ENCODE results near the gene CD3E.
A peak's percentile ranks its signal among the peaks of the same experiment; 100 is the strongest.

Gene CD3E

GRCh38 chr11:118304568-118305248, at the start of gene CD3E:
Gene CD3E, plus strand, starts transcription at chr11:118304730. Its CDS starts 223 bp downstream, at chr11:118304953.
- DNase-seq (ENCODE audit: low read depth, low spot score), result peak; percentile 40

GRCh38 chr11:118258410-118258809, 46.1 kb upstream of the CD3E start:
- DNase-seq (ENCODE audit: low read depth, low spot score), result no peak

GRCh38 chr11:118259138-118259537, 45.4 kb upstream of the CD3E start:
- DNase-seq (ENCODE audit: low read depth, low spot score), result no peak

GRCh38 chr11:118260353-118260752, 44.2 kb upstream of the CD3E start:
- DNase-seq (ENCODE audit: low read depth, low spot score), result no peak

- no peak for DNase-seq (ENCODE audit: low read depth, low spot score)
These were observed 41.4 kb upstream of the CD3E start for GRCh38 chr11:118263112-118263511.

GRCh38 chr11:118263695-118264568, 40.6 kb upstream of the CD3E start, which contains the start of gene MPZL2:
Gene MPZL2, minus strand, starts transcription at chr11:118264297. Its CDS starts 144 bp downstream, at chr11:118264153.
- no peak for DNase-seq (ENCODE audit: low read depth, low spot score)

GRCh38 chr11:118264569-118265465, 39.7 kb upstream of the CD3E start:
- DNase-seq (ENCODE audit: low read depth, low spot score), result no peak

- no peak for DNase-seq (ENCODE audit: low read depth, low spot score)
These were observed 38.6 kb upstream of the CD3E start for GRCh38 chr11:118265954-118266353.

GRCh38 chr11:118267486-118267885, 37.0 kb upstream of the CD3E start:
- DNase-seq (ENCODE audit: low read depth, low spot score), result no peak

- DNase-seq (ENCODE audit: low read depth, low spot score), result no peak
These were observed 32.5 kb upstream of the CD3E start for GRCh38 chr11:118272001-118272400.

- DNase-seq (ENCODE audit: low read depth, low spot score), result no peak
These were observed 30.3 kb upstream of the CD3E start for GRCh38 chr11:118274186-118274585.

GRCh38 chr11:118275176-118275575, 29.4 kb upstream of the CD3E start:
- DNase-seq (ENCODE audit: low read depth, low spot score), result no peak

- no peak for DNase-seq (ENCODE audit: low read depth, low spot score)
These were observed 28.1 kb upstream of the CD3E start for GRCh38 chr11:118276422-118276821.

GRCh38 chr11:118277312-118277711, 27.2 kb upstream of the CD3E start:
- no peak for DNase-seq (ENCODE audit: low read depth, low spot score)

- no peak for DNase-seq (ENCODE audit: low read depth, low spot score)
These were observed 23.2 kb upstream of the CD3E start for GRCh38 chr11:118281284-118281683.

- DNase-seq (ENCODE audit: low read depth, low spot score), result no peak
These were observed 21.9 kb upstream of the CD3E start for GRCh38 chr11:118282606-118283005.

GRCh38 chr11:118283037-118283636, 21.4 kb upstream of the CD3E start:
- DNase-seq (ENCODE audit: low read depth, low spot score), result no peak

- no peak for DNase-seq (ENCODE audit: low read depth, low spot score)
These were observed 20.7 kb upstream of the CD3E start for GRCh38 chr11:118283756-118284350.

- DNase-seq (ENCODE audit: low read depth, low spot score), result no peak
These were observed 18.0 kb upstream of the CD3E start for GRCh38 chr11:118286545-118286944.

GRCh38 chr11:118287006-118287405, 17.5 kb upstream of the CD3E start:
- DNase-seq (ENCODE audit: low read depth, low spot score), result no peak

- no peak for DNase-seq (ENCODE audit: low read depth, low spot score)
These were observed 15.1 kb upstream of the CD3E start for GRCh38 chr11:118289401-118289800.
